Stimulated activated CD8-positive, alpha-beta memory T cell treated with anti-CD3 and anti-CD28 coated beads, Interleukin-15, amount 100 ng/mL, for 4 hours (primary cell): ENCODE data around the gene ADCY1.

Source experiments
- DNase-seq, 2 donors: peaks; one replicate each; pipeline ENCODE4 v3.0.0-alpha.2; 2020; ENCODE audit warnings: low read depth in 2 of 2

ADCY1 gene

GRCh38 chr7:45651540-45651939, 77.4 kb downstream of the ADCY1 start:
- DNase-seq: no peak

GRCh38 chr7:45652630-45653029, 78.5 kb downstream of the ADCY1 start:
- no peak for DNase-seq

- DNase-seq: no peak
Observed at GRCh38 chr7:45653209-45653907, 79.2 kb downstream of the ADCY1 start.

- DNase-seq: no peak
Observed at GRCh38 chr7:45654341-45654740, 80.2 kb downstream of the ADCY1 start.

GRCh38 chr7:45655539-45655938, 81.4 kb downstream of the ADCY1 start:
- no peak for DNase-seq

- no peak for DNase-seq
Observed at GRCh38 chr7:45656431-45656830, 82.3 kb downstream of the ADCY1 start.

GRCh38 chr7:45657136-45657889, 83.1 kb downstream of the ADCY1 start:
- no peak for DNase-seq

- DNase-seq: no peak
Observed at GRCh38 chr7:45657890-45658715, 83.9 kb downstream of the ADCY1 start.

GRCh38 chr7:45658716-45659495, 84.7 kb downstream of the ADCY1 start:
- DNase-seq: no peak

- no peak for DNase-seq
Observed at GRCh38 chr7:45659496-45660139, 85.5 kb downstream of the ADCY1 start.

GRCh38 chr7:45660201-45660900, 86.2 kb downstream of the ADCY1 start:
- DNase-seq: no peak

GRCh38 chr7:45660901-45661211, 86.7 kb downstream of the ADCY1 start:
- no peak for DNase-seq

GRCh38 chr7:45661302-45661995, 87.3 kb downstream of the ADCY1 start:
- no peak for DNase-seq

GRCh38 chr7:45662018-45662417, 87.8 kb downstream of the ADCY1 start:
- DNase-seq: no peak

- DNase-seq: no peak
Observed at GRCh38 chr7:45662540-45663166, 88.5 kb downstream of the ADCY1 start.

- DNase-seq: no peak
Observed at GRCh38 chr7:45663167-45663921, 89.2 kb downstream of the ADCY1 start.

GRCh38 chr7:45663965-45664633, 89.9 kb downstream of the ADCY1 start:
- no peak for DNase-seq

- DNase-seq: no peak
Observed at GRCh38 chr7:45665172-45665571, 91.0 kb downstream of the ADCY1 start.
